Ectodermal cell (in vitro differentiated cells): ENCODE measurements around the gene PCDH7.

Experiments used
- H3K27ac ChIP-seq: 2 replicates; pipeline ENCODE4 v1.7.0; 2013; ENCODE audit warnings: mild to moderate bottlenecking, low read depth, low read length; ENCODE audit not compliant: insufficient read depth, poor library complexity, severe bottlenecking
- H3K27me3 ChIP-seq: 2 replicates; pipeline ENCODE4 v1.7.0; 2013; ENCODE audit warnings: mild to moderate bottlenecking, low read length; ENCODE audit not compliant: insufficient read depth, control insufficient read depth, poor library complexity, severe bottlenecking
- H3K36me3 ChIP-seq: one replicate; pipeline ENCODE4 v1.7.0; 2013; ENCODE audit warnings: low read length; ENCODE audit not compliant: control insufficient read depth, insufficient read depth
- H3K4me1 ChIP-seq: one replicate; pipeline ENCODE4 v1.7.0; 2013; ENCODE audit warnings: low read length; ENCODE audit not compliant: control insufficient read depth, insufficient read depth
- H3K4me3 ChIP-seq: 2 replicates; pipeline ENCODE4 v1.7.0; 2013; ENCODE audit warnings: low read depth, low read length, control low read depth; ENCODE audit not compliant: insufficient read depth
- H3K9me3 ChIP-seq: 2 replicates; pipeline ENCODE4 v1.7.0; 2013; ENCODE audit warnings: mild to moderate bottlenecking, low read length, moderate library complexity; ENCODE audit not compliant: control insufficient read depth
- WGBS, 2 experiments: methylation state at CpG; one replicate each; pipeline ENCODE4 v1.1.7; 2013; ENCODE audit warnings: missing lambda C conversion rate in 2 of 2; 5-methylcytosine and 5-hydroxymethylcytosine counted together

PCDH7 gene

DNA sequence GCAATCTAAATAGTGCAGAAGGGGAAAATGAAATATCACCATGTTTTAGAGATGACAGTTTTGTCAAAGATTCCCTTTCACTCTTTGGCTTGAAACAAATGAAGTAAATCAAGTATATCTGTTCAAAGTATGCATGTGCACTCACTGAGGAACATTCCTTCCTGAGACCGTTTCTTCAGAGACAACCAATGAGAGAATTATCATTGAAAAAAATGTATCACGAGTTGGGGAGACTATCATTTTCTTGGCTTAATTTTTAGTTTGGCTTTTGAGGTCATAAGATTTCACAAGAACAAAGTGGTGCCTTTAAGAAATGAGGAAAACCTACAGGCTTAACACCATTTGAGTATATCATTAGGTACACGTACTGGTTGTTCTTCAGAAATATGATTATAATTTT is 56.3 kb downstream of the PCDH7 start:
- 94 to 95% methylated on average over 3 of the region's 3 CpGs for WGBS, 2 experiments
- no peaks in the 10 kb centered on the region for H3K9me3 ChIP-seq
- no peaks in the 10 kb centered on the region for H3K4me1 ChIP-seq
- H3K36me3 ChIP-seq, result no peaks in the 10 kb centered on the region
- no peak overlapping the region for H3K4me3 ChIP-seq
- H3K27me3 ChIP-seq, result no peaks in the 10 kb centered on the region
- H3K27ac ChIP-seq, result no peak overlapping the region

- no peaks in the 10 kb centered on the region for H3K36me3 ChIP-seq
- no peaks in the 10 kb centered on the region for H3K4me1 ChIP-seq
- H3K27ac ChIP-seq, result no peak overlapping the region
- H3K9me3 ChIP-seq, result no peaks in the 10 kb centered on the region
- no peaks in the 10 kb centered on the region for H3K27me3 ChIP-seq
- no peak overlapping the region for H3K4me3 ChIP-seq
- WGBS, 2 experiments, result 88% methylated on average over 1 to 2 of the region's 2 CpGs
Measured at GRCh38 chr4:30776921-30777415, 56.8 kb downstream of the PCDH7 start.
